ENCODE measurements around the gene ZSCAN10.

ZSCAN10 gene

GRCh38 chr16:3101841-3102470, 2.9 kb upstream of the ZSCAN10 start:
- DNase-seq = peak; percentile 29

GRCh38 chr16:3101018-3101840, 2.1 kb upstream of the ZSCAN10 start:
- DNase-seq = peak; percentile 8

GRCh38 chr16:3099732-3100499, 822 bp upstream of the ZSCAN10 start:
- DNase-seq = peak; percentile 88

- no peak for DNase-seq
Observed at GRCh38 chr16:3099395-3099731, 269 bp upstream of the ZSCAN10 start.

GRCh38 chr16:3097266-3097665, 1.8 kb downstream of the ZSCAN10 start:
- DNase-seq = no peak

- no peak for DNase-seq
Observed at GRCh38 chr16:3096362-3096761, 2.7 kb downstream of the ZSCAN10 start.

- peak; percentile 44 for DNase-seq
Observed at GRCh38 chr16:3095869-3096268, 3.2 kb downstream of the ZSCAN10 start.

- DNase-seq = peak; percentile 42
Observed at GRCh38 chr16:3094289-3095027, 4.6 kb downstream of the ZSCAN10 start.

- no peak for DNase-seq
Observed at GRCh38 chr16:3092501-3092941, 6.6 kb downstream of the ZSCAN10 start.

- DNase-seq = no peak
Observed at GRCh38 chr16:3091551-3091950, 7.5 kb downstream of the ZSCAN10 start.

- DNase-seq = no peak
Observed at GRCh38 chr16:3089717-3090592, 9.1 kb downstream of the ZSCAN10 start.

GRCh38 chr16:3088925-3089716, 10.0 kb downstream of the ZSCAN10 start:
- no peak for DNase-seq

- DNase-seq = no peak
Observed at GRCh38 chr16:3088450-3088849, 10.6 kb downstream of the ZSCAN10 start.

GRCh38 chr16:3087243-3088235, 11.6 kb downstream of the ZSCAN10 start:
- peak; percentile 68 for DNase-seq

GRCh38 chr16:3086596-3087242, 12.4 kb downstream of the ZSCAN10 start:
- peak; percentile 40 for DNase-seq

- no peak for DNase-seq
Observed at GRCh38 chr16:3085868-3086595, 13.1 kb downstream of the ZSCAN10 start.

GRCh38 chr16:3084969-3085670, 14.0 kb downstream of the ZSCAN10 start:
- no peak for DNase-seq

GRCh38 chr16:3084491-3084890, 14.6 kb downstream of the ZSCAN10 start:
- no peak for DNase-seq
